Measurements from ENCODE around the gene GET3. TPM values are rescaled to one million over a fixed set of nuclear protein-coding genes. Genes with fewer than 3 reads are reported as not detected.

GET3 gene
- polyA plus RNA-seq, 3 donors: 97.5 to 122 (median 108) TPM

DNA sequence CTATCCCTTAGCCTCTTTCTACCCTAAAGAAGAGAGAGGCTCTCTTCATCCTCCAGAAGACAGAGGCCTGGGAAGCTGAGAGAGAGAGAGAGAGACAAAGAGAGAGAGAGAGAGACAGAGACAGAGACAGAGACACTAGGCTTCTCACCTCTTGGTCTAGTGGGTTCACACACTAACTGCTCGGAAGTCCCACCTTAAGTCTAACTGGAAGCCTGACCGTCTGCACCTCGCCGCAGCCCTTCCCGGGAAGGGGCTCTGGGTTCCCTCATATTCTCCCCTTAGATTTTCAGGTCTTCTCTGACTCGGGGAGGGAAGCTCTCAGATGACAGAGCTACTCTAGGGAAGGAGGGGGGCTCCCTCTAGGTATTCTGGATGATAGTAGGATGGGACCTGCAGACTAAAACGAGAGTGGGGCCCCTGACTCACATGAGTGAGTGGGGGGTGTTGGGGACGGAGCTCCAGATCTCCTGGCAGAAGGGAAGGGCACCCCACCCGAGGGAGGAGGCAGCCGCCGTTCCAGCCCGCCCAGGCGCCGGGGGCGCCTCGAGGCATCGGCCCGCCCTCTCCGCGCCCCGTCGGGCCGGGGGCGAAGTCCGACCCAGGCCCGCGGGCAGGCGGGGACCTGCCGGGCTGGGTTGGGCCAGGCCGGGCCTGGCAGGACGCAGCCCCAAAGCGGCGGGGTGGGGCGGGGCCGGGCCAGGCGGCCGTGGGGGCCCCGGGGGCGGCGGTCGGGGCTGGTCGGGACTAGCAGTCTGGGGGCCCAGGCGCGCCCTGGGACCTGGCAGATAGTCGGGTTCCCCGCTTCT is 52.0 kb downstream of the GET3 start:
- no peak overlapping the region for H2AFZ ChIP-seq (ENCODE audit: insufficient read depth, low read depth, low read length, poor library complexity, severe bottlenecking)
- peak overlapping the region; percentile 83 to 100 (median 85) for H3K4me3 ChIP-seq (replicated peaks in 1 of 3; ENCODE audit: low read depth in 2 of 3, low read length in 3 of 3)
- Mint-ChIP-seq H3K36me3 (peaks cover 2 to 12% of the 10 kb centered on the region in 2 donors), H3K9me3 (peaks cover 0 to 7% (median 0%) of the 10 kb centered on the region in 7 donors), H3K4me1 (peaks cover 31% of the 10 kb centered on the region), H3K4me3 (peak overlapping the region; percentile 95 to 98), H3K27me3 (ENCODE audit: low read depth in 3 of 3) (peaks cover 0 to 4% (median 1%) of the 10 kb centered on the region in 3 donors), H3K27ac (peak overlapping the region in 2 of 7 donors; percentile 66 to 100)
- peaks cover 30% of the 10 kb centered on the region for H4K20me1 ChIP-seq (ENCODE audit: insufficient read depth, low read length)
- H3K9me3 ChIP-seq (replicated peaks in 1 of 2; ENCODE audit: control insufficient read depth in 1 of 2, insufficient read depth in 1 of 2, low read length in 2 of 2): no peaks in the 10 kb centered on the region
- intact Hi-C loops (cut with micrococcal nuclease): loop anchor here (10.0 kb wide), 1 partner anchor 1056 kb away; no protein-coding TSS in a partner anchor
- peaks cover 70% of the 10 kb centered on the region for H3K79me2 ChIP-seq (ENCODE audit: insufficient read depth, low read length)
- peak overlapping the region; percentile 99 for H3K4me2 ChIP-seq (replicated peaks; ENCODE audit: extremely low read depth, low read length, poor library complexity, severe bottlenecking)
- H3K36me3 ChIP-seq (replicated peaks in 1 of 2; ENCODE audit: control insufficient read depth in 1 of 2, insufficient read depth in 2 of 2, low read length in 2 of 2): no peaks in the 10 kb centered on the region
- H3K9ac ChIP-seq (ENCODE audit: insufficient read depth, low read length, poor library complexity, severe bottlenecking): peak overlapping the region; percentile 100
- no peaks in the 10 kb centered on the region for H3K27me3 ChIP-seq (ENCODE audit: control insufficient read depth in 2 of 2, insufficient read depth in 2 of 2, low read length in 2 of 2)
- peaks cover 59 to 64% of the 10 kb centered on the region in 2 donors for H3K4me1 ChIP-seq (ENCODE audit: control insufficient read depth in 1 of 2, insufficient read depth in 2 of 2, low read length in 2 of 2)
- TF ChIP-seq, protein P1, sequence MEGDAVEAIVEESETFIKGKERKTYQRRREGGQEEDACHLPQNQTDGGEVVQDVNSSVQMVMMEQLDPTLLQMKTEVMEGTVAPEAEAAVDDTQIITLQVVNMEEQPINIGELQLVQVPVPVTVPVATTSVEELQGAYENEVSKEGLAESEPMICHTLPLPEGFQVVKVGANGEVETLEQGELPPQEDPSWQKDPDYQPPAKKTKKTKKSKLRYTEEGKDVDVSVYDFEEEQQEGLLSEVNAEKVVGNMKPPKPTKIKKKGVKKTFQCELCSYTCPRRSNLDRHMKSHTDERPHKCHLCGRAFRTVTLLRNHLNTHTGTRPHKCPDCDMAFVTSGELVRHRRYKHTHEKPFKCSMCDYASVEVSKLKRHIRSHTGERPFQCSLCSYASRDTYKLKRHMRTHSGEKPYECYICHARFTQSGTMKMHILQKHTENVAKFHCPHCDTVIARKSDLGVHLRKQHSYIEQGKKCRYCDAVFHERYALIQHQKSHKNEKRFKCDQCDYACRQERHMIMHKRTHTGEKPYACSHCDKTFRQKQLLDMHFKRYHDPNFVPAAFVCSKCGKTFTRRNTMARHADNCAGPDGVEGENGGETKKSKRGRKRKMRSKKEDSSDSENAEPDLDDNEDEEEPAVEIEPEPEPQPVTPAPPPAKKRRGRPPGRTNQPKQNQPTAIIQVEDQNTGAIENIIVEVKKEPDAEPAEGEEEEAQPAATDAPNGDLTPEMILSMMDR (IDR thresholded peaks at IDR 0.05): no peak
- peak in 1 of 3 donors; percentile 57 for DNase-seq
- WGBS (ENCODE audit: insufficient coverage): under 1% methylated on average over 40 of the region's 46 CpGs
- peak overlapping the region; percentile 95 to 100 for H3K27ac ChIP-seq (ENCODE audit: low read depth in 1 of 2, low read length in 2 of 2)

DNA sequence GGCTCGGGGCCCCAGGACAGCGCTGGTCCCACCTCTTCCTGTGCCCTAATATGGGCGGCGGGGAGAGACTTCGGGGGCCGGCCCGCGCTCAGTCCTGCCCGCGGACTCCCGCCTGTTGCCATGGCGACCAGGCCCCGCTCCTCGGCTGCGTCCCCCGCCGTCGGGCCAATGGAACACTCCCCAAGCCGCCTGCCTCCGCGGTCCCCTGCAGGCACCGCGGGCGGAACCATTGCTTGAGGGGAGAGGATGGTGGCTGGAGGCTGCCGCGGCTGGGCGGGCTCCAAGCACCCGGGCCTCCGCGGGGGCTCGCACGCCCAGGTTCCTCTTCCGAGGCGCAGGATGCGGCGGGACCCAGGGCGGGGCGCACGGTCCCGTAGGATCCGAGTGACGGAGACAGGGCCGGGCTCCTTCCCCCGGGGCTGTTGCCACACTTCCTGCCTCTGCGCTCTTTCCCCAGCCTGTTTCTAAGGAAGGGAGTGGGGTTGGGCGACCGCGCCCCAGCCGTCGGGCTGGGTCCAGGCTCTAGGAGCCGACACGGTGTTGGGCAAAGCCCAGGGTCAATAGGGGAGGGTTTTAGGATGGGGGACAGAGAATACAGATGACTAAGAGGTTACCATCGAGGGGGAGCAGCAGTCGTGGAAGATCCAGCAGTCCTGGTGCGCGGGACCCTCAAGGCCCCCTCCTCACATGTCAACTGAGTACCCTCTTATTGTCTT is 52.8 kb downstream of the GET3 start:
- peaks cover 37% of the 10 kb centered on the region for H4K20me1 ChIP-seq (ENCODE audit: insufficient read depth, low read length)
- peaks cover 59 to 64% of the 10 kb centered on the region in 2 donors for H3K4me1 ChIP-seq (ENCODE audit: control insufficient read depth in 1 of 2, insufficient read depth in 2 of 2, low read length in 2 of 2)
- Mint-ChIP-seq H3K36me3 (peaks cover 2 to 12% of the 10 kb centered on the region in 2 donors), H3K4me3 (peak overlapping the region; percentile 95 to 98), H3K27me3 (ENCODE audit: low read depth in 3 of 3) (peaks cover 0 to 4% (median 1%) of the 10 kb centered on the region in 3 donors), H3K27ac (peak overlapping the region; percentile 99 to 100 (median 100)), H3K9me3 (peaks cover 0 to 7% (median 0%) of the 10 kb centered on the region in 7 donors), H3K4me1 (peaks cover 38% of the 10 kb centered on the region)
- 0% methylated on average over 39 of the region's 56 CpGs for WGBS (ENCODE audit: insufficient coverage)
- no peak overlapping the region for H2AFZ ChIP-seq (ENCODE audit: insufficient read depth, low read depth, low read length, poor library complexity, severe bottlenecking)
- H3K4me3 ChIP-seq (replicated peaks in 1 of 3; ENCODE audit: low read depth in 2 of 3, low read length in 3 of 3): peak overlapping the region; percentile 85 to 100 (median 100)
- H3K79me2 ChIP-seq (ENCODE audit: insufficient read depth, low read length): peaks cover 78% of the 10 kb centered on the region
- H3K4me2 ChIP-seq (replicated peaks; ENCODE audit: extremely low read depth, low read length, poor library complexity, severe bottlenecking): peak overlapping the region; percentile 99
- TF ChIP-seq, protein P1 (IDR thresholded peaks at IDR 0.05): no peak
- peak; percentile 97 to 99 (median 99) for DNase-seq
- peak overlapping the region; percentile 100 for H3K9ac ChIP-seq (ENCODE audit: insufficient read depth, low read length, poor library complexity, severe bottlenecking)
- intact Hi-C loops (cut with micrococcal nuclease): loop anchor here (5.0 to 10.0 kb wide), 5 partner anchors 123 to 1055 kb away; partner anchors contain the start of genes CALR (in 1 of the 2), IER2 (in 1 of the 2), MAN2B1 (in 1 of the 2) and STX10 (in 1 of the 2)
- no peaks in the 10 kb centered on the region for H3K27me3 ChIP-seq (ENCODE audit: control insufficient read depth in 2 of 2, insufficient read depth in 2 of 2, low read length in 2 of 2)
- no peaks in the 10 kb centered on the region for H3K9me3 ChIP-seq (replicated peaks in 1 of 2; ENCODE audit: control insufficient read depth in 1 of 2, insufficient read depth in 1 of 2, low read length in 2 of 2)
- peak overlapping the region; percentile 95 to 100 for H3K27ac ChIP-seq (ENCODE audit: low read depth in 1 of 2, low read length in 2 of 2)
- no peaks in the 10 kb centered on the region for H3K36me3 ChIP-seq (replicated peaks in 1 of 2; ENCODE audit: control insufficient read depth in 1 of 2, insufficient read depth in 2 of 2, low read length in 2 of 2)
